Activated CD4-positive, alpha-beta memory T cell treated with anti-CD3 and anti-CD28 coated beads, Interleukin-2, amount 10 ng/mL, durations not matched to agents 7 days and 5 days (primary cell): ENCODE data around the gene HLA-B. TPM values are rescaled to one million over a fixed set of nuclear protein-coding genes. Genes with fewer than 3 reads are reported as not detected.
"Not testable (repeated sequence)": the region's sequence is repeated elsewhere in the genome, so short reads cannot be mapped to it uniquely, and the experiment has no call there.

ENCODE experiments used
- CTCF ChIA-PET: fragments of 350-600 bp; sonication (Branson Sonifier 250); formaldehyde crosslinking; loops from one replicate; lab custom pipeline; 2021; ENCODE audit warnings: antibody characterized with exemption, inconsistent platforms; lab: Charles Lee
- POLR2A ChIA-PET: fragments of 350-600 bp; sonication (Branson Sonifier 250); formaldehyde crosslinking; loops from one replicate; lab custom pipeline; 2021; ENCODE audit warnings: antibody characterized with exemption; lab: Charles Lee
- DNase-seq: peaks from one replicate; pipeline ENCODE4 v3.0.0-alpha.2; 2020
- H3K27ac Mint-ChIP-seq: one replicate; pipeline ENCODE4 v1.8.0; 2021; ENCODE audit warnings: mild to moderate bottlenecking, mixed read lengths
- H3K27me3 Mint-ChIP-seq: one replicate; pipeline ENCODE4 v1.8.0; 2021; ENCODE audit warnings: mixed read lengths
- H3K36me3 Mint-ChIP-seq: one replicate; pipeline ENCODE4 v1.8.0; 2021; ENCODE audit warnings: low read depth, mixed read lengths
- H3K4me1 Mint-ChIP-seq: one replicate; pipeline ENCODE4 v1.8.0; 2021; ENCODE audit warnings: mixed read lengths
- H3K4me3 Mint-ChIP-seq: one replicate; pipeline ENCODE4 v1.8.0; 2021; ENCODE audit warnings: mild to moderate bottlenecking, mixed read lengths
- H3K9me3 Mint-ChIP-seq: one replicate; pipeline ENCODE4 v1.8.0; 2021; ENCODE audit warnings: mixed read lengths
- total RNA-seq, 2 experiments: library from RNA; stranded (reverse); gene quantifications; one replicate each; pipeline ENCODE4 v1.2.3, GENCODE V29; 2021

Gene HLA-B
- total RNA-seq, 2 experiments from 2014 or later, result 5,151 to 5,157 TPM

DNA sequence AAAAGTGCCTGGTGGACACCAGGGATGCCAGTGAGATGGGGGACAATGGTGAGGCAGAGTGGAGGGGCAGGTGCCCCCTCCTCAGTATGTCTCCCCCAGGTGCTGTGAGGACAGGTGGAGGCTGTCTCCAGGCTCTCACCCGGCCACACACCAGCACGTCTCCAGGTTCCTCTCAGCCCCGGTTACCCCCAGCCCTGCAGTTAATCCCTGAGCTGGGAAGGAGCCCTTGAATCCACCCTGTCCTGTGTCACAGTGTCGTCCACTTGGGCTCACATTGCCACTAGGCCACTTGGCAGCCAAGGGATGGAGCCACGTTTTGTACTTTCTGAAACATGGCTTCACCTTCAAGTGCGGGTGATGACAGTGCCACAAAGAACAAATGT lies 21.7 kb upstream of the HLA-B start:
- H3K36me3 Mint-ChIP-seq, result no peaks in the 10 kb centered on the region
- H3K27ac Mint-ChIP-seq, result no peak overlapping the region
- H3K4me3 Mint-ChIP-seq, result no peak overlapping the region
- no peak for DNase-seq
- peaks cover 1% of the 10 kb centered on the region for H3K4me1 Mint-ChIP-seq
- ChIA-PET CTCF (no interaction called here), POLR2A (no interaction called here)
- H3K9me3 Mint-ChIP-seq, result no peaks in the 10 kb centered on the region
- H3K27me3 Mint-ChIP-seq, result peaks cover 43% of the 10 kb centered on the region

DNA sequence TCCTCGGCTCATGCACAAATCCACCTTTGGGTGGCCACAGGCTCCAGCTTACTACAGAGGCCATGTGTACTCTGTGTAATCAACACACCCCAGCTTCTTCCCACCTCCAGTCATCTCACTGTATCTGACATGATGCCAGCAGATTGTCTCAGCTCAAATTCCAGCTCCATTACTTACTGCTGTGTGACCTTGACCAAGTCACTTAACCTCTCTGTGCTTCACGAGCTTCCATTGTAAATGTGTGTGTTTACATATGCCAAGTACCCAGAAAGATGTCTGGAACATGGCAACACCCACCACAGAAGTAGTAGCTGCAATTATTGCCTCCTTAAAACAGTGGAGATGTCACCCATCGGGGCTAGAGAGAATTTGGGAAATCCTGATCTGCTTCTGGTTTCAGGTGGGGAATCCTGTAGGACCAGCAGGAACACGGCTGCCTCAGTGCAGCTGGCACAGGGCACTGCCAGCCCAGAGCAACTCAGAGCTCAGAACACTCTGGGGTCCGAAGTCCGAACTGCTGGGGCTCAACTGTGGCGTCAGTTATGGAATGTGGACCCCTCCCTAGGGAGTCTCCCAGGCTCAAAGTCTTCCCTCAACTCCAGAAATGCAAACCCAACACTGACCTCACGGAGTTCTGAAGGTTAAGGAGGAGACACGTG lies 21.2 kb upstream of the HLA-B start:
- POLR2A ChIA-PET, result no interaction called here
- CTCF ChIA-PET, result interaction anchor here (3.2 kb wide), 1 partner anchor 12 kb away, joined by 19 read pairs; no protein-coding TSS in a partner anchor
- no peak overlapping the region for H3K4me3 Mint-ChIP-seq
- no peak overlapping the region for H3K27ac Mint-ChIP-seq
- peaks cover under 1% of the 10 kb centered on the region for H3K4me1 Mint-ChIP-seq
- no peaks in the 10 kb centered on the region for H3K36me3 Mint-ChIP-seq
- H3K27me3 Mint-ChIP-seq, result peaks cover 45% of the 10 kb centered on the region
- DNase-seq, result no peak
- no peaks in the 10 kb centered on the region for H3K9me3 Mint-ChIP-seq

DNA sequence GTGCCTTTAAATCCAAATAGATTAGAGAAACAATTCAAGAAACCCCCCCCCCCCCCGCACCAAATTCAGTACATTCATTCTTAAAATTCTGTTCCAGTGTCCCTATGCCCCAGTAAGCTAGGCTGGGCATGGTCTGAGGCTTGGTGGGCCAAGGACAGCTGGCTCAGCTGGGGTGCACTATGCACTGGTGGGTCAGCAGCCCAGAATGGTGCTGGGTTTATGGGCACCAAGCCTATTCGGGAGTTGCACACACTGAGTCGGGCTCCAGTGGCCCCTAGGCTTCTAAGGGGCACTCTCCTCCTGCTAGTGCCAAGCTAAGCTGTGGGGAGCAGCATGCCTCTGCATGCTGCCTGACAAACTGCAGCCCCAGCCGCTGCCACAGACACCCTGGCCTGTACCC lies 20.1 kb upstream of the HLA-B start:
- DNase-seq, result no peak

GRCh38 chr6:31375699-31376098 lies 18.7 kb upstream of the HLA-B start:
- DNase-seq, result no peak
- no peak overlapping the region for H3K4me3 Mint-ChIP-seq
- H3K9me3 Mint-ChIP-seq, result peaks cover 4% of the 10 kb centered on the region
- H3K27ac Mint-ChIP-seq, result no peak overlapping the region
- ChIA-PET CTCF (interaction anchor here (1.1 to 3.2 kb wide), 4 partner anchors 9 to 239 kb away, joined by 3 to 19 read pairs (median 4); no protein-coding TSS in a partner anchor), POLR2A (interaction anchor here (0.8 kb wide), 1 partner anchor 11 kb away, joined by 3 read pairs; no protein-coding TSS in a partner anchor)
- H3K27me3 Mint-ChIP-seq, result peaks cover 43% of the 10 kb centered on the region
- H3K4me1 Mint-ChIP-seq, result peaks cover 3% of the 10 kb centered on the region
- peaks cover 3% of the 10 kb centered on the region for H3K36me3 Mint-ChIP-seq

More for the DNA sequence above, 20.1 kb upstream of the HLA-B start:
- Mint-ChIP-seq H3K27ac (no peak overlapping the region), H3K4me1 (peaks cover 2% of the 10 kb centered on the region), H3K36me3 (peaks cover 2% of the 10 kb centered on the region), H3K27me3 (peaks cover 51% of the 10 kb centered on the region), H3K4me3 (no peak overlapping the region), H3K9me3 (peaks cover 2% of the 10 kb centered on the region)
- CTCF ChIA-PET, result interaction anchor here (0.9 to 3.2 kb wide), 4 partner anchors 10 to 245 kb away, joined by 3 to 19 read pairs (median 4); no protein-coding TSS in a partner anchor
- POLR2A ChIA-PET, result interaction anchor here (1.4 kb wide), 1 partner anchor 23 kb away, joined by 4 read pairs; no protein-coding TSS in a partner anchor

DNA sequence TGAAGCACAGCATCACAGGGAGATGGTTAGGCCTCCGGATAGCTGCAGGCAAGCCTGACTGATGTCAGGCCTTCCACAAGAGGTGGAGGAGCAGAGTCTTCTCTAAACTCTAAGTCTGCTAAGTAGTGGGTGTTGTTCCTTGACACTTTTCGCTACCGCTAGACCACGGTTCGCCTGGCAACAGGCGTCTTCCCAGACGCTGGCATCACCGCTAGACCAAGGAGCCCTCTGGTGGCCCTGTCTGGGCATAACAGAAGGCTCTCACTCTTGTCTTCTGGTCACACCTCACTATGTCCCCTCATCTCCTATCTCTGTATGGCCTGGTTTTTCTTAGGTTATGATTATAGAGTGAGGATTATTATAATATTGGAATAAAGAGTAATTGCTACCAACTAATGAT lies 17.1 kb upstream of the HLA-B start:
- H3K4me3 Mint-ChIP-seq, H3K9me3 Mint-ChIP-seq, H3K36me3 Mint-ChIP-seq, H3K27ac Mint-ChIP-seq, DNase-seq, CTCF ChIA-PET, H3K4me1 Mint-ChIP-seq, POLR2A ChIA-PET: not testable (repeated sequence)
- peaks cover 42% of the 10 kb centered on the region for H3K27me3 Mint-ChIP-seq

- Mint-ChIP-seq H3K36me3 (peaks cover 3% of the 10 kb centered on the region), H3K27me3 (peaks cover 46% of the 10 kb centered on the region), H3K27ac (no peak overlapping the region), H3K9me3 (peaks cover 4% of the 10 kb centered on the region), H3K4me3 (no peak overlapping the region), H3K4me1 (peaks cover 16% of the 10 kb centered on the region)
- POLR2A ChIA-PET, result no interaction called here
- CTCF ChIA-PET, result interaction anchor here (2.5 to 6.5 kb wide), 2 partner anchors 165 to 173 kb away, joined by 8 to 93 read pairs; no protein-coding TSS in a partner anchor
- DNase-seq, result no peak
These were observed 11.5 kb upstream of the HLA-B start for GRCh38 chr6:31368461-31368860.

DNA sequence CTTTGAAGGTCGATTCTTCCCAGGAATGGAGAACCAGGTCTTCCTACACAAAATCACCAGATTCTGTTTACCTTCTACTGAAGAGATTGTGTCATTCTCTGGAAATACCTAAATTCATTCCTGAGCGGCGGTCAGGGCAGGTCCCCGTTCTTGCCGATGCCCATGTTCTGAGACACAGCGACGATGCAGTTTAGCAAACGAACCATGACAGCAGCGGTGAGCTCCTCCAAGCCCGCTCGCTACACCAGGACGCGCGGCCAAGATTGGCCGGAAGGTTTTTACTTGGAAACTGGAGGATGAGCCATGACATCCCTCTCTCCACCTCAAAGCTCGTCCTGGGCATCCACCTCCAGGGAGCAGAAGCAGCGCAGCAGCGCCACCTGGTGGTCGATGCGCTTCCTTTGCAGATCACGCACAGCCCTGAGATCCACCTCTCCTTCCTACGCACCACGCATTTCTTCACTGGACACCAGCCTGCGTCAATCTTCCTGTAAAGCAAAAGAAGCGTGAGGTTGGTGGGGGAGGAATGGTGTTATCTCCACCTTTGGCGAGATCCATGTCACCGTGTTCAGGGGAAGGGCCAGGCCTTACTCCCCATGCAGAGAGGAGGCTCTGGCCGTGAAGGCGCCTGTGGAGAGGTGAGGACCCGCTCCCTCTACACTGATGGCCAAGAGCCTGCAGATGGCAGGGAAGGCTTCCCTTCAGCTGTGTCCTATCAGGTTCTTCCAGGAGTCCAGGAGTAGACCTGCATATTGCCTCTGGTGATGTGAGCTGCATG lies 9.9 kb upstream of the HLA-B start:
- DNase-seq, result peak; percentile 86
- peak overlapping the region; percentile 45 for H3K4me3 Mint-ChIP-seq
- peaks cover under 1% of the 10 kb centered on the region for H3K36me3 Mint-ChIP-seq
- H3K27me3 Mint-ChIP-seq, result peaks cover 37% of the 10 kb centered on the region
- H3K4me1 Mint-ChIP-seq, result peaks cover 13% of the 10 kb centered on the region
- no peak overlapping the region for H3K27ac Mint-ChIP-seq
- ChIA-PET POLR2A (interaction anchor here (0.7 to 5.4 kb wide), 13 partner anchors 9 to 230 kb away, joined by 3 to 52 read pairs (median 5); no protein-coding TSS in a partner anchor), CTCF (interaction anchor here (0.6 to 6.5 kb wide), 38 partner anchors 8 to 287 kb away, joined by 3 to 93 read pairs (median 4); partner anchors contain the start of genes CCHCR1, HLA-B, PSORS1C2 and TCF19)
- H3K9me3 Mint-ChIP-seq, result peaks cover under 1% of the 10 kb centered on the region

- Mint-ChIP-seq H3K36me3 (peaks cover 9% of the 10 kb centered on the region), H3K9me3 (peaks cover 1% of the 10 kb centered on the region), H3K4me3 (no peak overlapping the region), H3K27ac (no peak overlapping the region), H3K27me3 (peaks cover 39% of the 10 kb centered on the region), H3K4me1 (peaks cover 13% of the 10 kb centered on the region)
- ChIA-PET POLR2A (interaction anchor here (1.3 to 5.4 kb wide), 5 partner anchors 14 to 169 kb away, joined by 4 to 52 read pairs (median 5); no protein-coding TSS in a partner anchor), CTCF (interaction anchor here (0.6 to 6.5 kb wide), 22 partner anchors 11 to 237 kb away, joined by 3 to 93 read pairs (median 5); partner anchors contain the start of genes CCHCR1, PSORS1C2 and TCF19)
- no peak for DNase-seq
These were observed 8.9 kb upstream of the HLA-B start for GRCh38 chr6:31365864-31366263.

DNA sequence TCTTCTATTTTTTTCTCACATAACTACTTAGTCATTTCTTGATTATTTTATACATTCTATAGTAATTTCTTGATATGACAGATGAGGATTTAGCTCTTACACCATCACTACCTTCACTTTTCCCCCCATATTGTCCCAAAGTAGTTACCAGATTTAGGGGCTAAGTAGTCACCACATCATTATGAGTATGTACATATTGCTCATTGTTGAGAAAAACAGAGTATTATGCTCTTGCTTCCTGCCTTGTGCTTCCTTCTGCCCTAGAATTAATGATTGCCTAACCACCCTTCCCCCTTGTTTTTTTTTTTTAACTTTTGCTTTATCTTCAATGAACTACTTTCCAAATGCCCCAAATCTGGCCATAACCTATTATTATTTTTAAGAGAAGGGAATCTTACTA lies 6.8 kb upstream of the HLA-B start:
- DNase-seq, result no peak
- ChIA-PET CTCF (interaction anchor here (0.6 to 6.5 kb wide), 3 partner anchors 133 to 284 kb away, joined by 3 to 93 read pairs (median 4); no protein-coding TSS in a partner anchor), POLR2A (interaction anchor here (0.7 to 5.4 kb wide), 3 partner anchors 12 to 167 kb away, joined by 3 to 52 read pairs (median 4); no protein-coding TSS in a partner anchor)
- Mint-ChIP-seq H3K27ac (no peak overlapping the region), H3K9me3 (peaks cover 5% of the 10 kb centered on the region), H3K4me3 (no peak overlapping the region), H3K36me3 (peaks cover 21% of the 10 kb centered on the region), H3K27me3 (peaks cover 25% of the 10 kb centered on the region), H3K4me1 (peaks cover 25% of the 10 kb centered on the region)

- Mint-ChIP-seq H3K9me3 (peaks cover 5% of the 10 kb centered on the region), H3K4me3 (no peak overlapping the region), H3K27ac (no peak overlapping the region), H3K4me1 (peaks cover 35% of the 10 kb centered on the region), H3K27me3 (peaks cover 15% of the 10 kb centered on the region), H3K36me3 (peaks cover 28% of the 10 kb centered on the region)
- no peak for DNase-seq
- ChIA-PET POLR2A (interaction anchor here (0.9 to 5.4 kb wide), 2 partner anchors 10 to 166 kb away, joined by 3 to 52 read pairs; no protein-coding TSS in a partner anchor), CTCF (no interaction called here)
These were observed 5.8 kb upstream of the HLA-B start for GRCh38 chr6:31362751-31363150.

DNA sequence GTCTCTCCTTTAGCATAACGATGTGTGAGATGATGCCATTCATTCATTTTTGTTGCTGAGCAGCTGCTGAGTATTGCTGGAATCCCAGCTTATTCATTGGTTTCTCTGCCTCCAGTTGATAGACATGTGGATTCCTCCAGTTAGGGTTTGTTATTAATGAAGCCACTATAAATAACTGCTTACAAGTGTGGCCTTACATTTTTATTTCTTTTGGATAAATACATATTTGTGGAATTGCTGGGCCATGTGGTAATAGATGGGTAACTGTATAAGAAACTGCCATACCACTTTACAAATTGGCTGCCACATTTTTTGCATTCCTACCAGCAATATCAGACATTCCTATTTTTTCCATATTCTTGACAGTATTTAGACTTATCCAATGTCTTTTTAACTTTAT lies 2.6 kb upstream of the HLA-B start:
- no peak overlapping the region for H3K4me3 Mint-ChIP-seq

DNA sequence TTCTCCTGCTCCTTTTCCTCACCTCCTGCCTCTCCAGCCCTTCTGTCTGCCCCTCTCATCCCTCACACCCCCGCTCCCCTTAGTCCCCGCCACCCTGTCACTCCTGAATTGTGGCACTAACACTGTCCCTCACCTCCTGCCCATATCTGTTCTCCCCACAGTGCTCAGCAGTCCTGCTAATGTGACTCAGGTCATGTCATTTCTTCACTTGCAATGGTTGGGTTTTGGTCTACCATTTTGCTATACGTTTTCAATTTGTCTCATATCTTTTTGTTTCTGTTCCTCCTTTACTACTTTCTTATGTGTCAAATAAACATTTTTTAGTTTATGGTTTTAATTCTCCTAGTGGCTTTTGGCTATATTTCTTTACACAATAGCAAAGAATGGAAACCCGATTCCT lies 1.3 kb upstream of the HLA-B start:
- no peak for DNase-seq
- H3K9me3 Mint-ChIP-seq, result peaks cover 5% of the 10 kb centered on the region
- H3K27me3 Mint-ChIP-seq, result peaks cover 7% of the 10 kb centered on the region
- H3K27ac Mint-ChIP-seq, result peak overlapping the region; percentile 99
- peaks cover 45% of the 10 kb centered on the region for H3K4me1 Mint-ChIP-seq
- CTCF ChIA-PET, result interaction anchor here (1.2 to 1.4 kb wide), 2 partner anchors 9 to 161 kb away, joined by 4 to 11 read pairs; no protein-coding TSS in a partner anchor
- H3K4me3 Mint-ChIP-seq, result peak overlapping the region; percentile 99
- peaks cover 69% of the 10 kb centered on the region for H3K36me3 Mint-ChIP-seq
- POLR2A ChIA-PET, result interaction anchor here (1.0 to 2.9 kb wide), 6 partner anchors 8 to 200 kb away, joined by 3 to 19 read pairs (median 8); partner anchors contain the start of gene TCF19

More for the DNA sequence above, 2.6 kb upstream of the HLA-B start:
- Mint-ChIP-seq H3K36me3 (peaks cover 56% of the 10 kb centered on the region), H3K9me3 (peaks cover 5% of the 10 kb centered on the region), H3K4me1 (peaks cover 36% of the 10 kb centered on the region), H3K27ac (no peak overlapping the region), H3K27me3 (peaks cover 7% of the 10 kb centered on the region)
- DNase-seq, result no peak
- CTCF ChIA-PET, result interaction anchor here (0.6 to 1.4 kb wide), 2 partner anchors 86 to 162 kb away, joined by 3 to 4 read pairs; no protein-coding TSS in a partner anchor
- POLR2A ChIA-PET, result interaction anchor here (0.6 to 2.9 kb wide), 3 partner anchors 160 to 222 kb away, joined by 3 to 19 read pairs (median 3); no protein-coding TSS in a partner anchor
